Activated T-cell treated with anti-CD3 and anti-CD28 coated beads, Interleukin-2, amount 50 U/mL, for 72 hours (primary cell): ENCODE measurements around the gene BCR. TPM values are rescaled to one million over a fixed set of nuclear protein-coding genes. Genes with fewer than 3 reads are reported as not detected.

ENCODE experiments used
- ATAC-seq, 2 donors: fragments of 150-1000 bp; cut with Tn5 transposase; replicated peaks in 1 of 2; 2 replicates each; pipeline ENCODE4 v1.10.0; 2021; ENCODE audit warnings: moderate library complexity in 2 of 2, mild to moderate bottlenecking in 1 of 2
- DNase-seq, 2 donors: peaks; one replicate each; pipeline ENCODE4 v3.0.0; 2021 to 2022; ENCODE audit warnings: mixed read lengths in 1 of 2
- H3K27ac Mint-ChIP-seq: one replicate; pipeline ENCODE4 v1.8.0; 2022; ENCODE audit warnings: mild to moderate bottlenecking, moderate library complexity, mixed read lengths
- H3K27me3 Mint-ChIP-seq: one replicate; pipeline ENCODE4 v1.8.0; 2022; ENCODE audit warnings: low read depth, mixed read lengths
- H3K36me3 Mint-ChIP-seq, 2 donors: one replicate each; pipeline ENCODE4 v1.8.0; 2022; ENCODE audit warnings: mixed read lengths in 2 of 2, mild to moderate bottlenecking in 1 of 2; ENCODE audit not compliant: insufficient read depth in 2 of 2
- H3K4me1 Mint-ChIP-seq: one replicate; pipeline ENCODE4 v1.8.0; 2022; ENCODE audit warnings: low read depth, mixed read lengths
- H3K4me3 Mint-ChIP-seq, 2 donors: one replicate each; pipeline ENCODE4 v1.8.0; 2022; ENCODE audit warnings: mild to moderate bottlenecking in 2 of 2, mixed read lengths in 2 of 2, moderate library complexity in 2 of 2
- H3K9me3 Mint-ChIP-seq, 2 donors: one replicate each; pipeline ENCODE4 v1.8.0; 2022; ENCODE audit warnings: mixed read lengths in 2 of 2
- total RNA-seq, 2 donors: library from RNA; stranded (reverse); gene quantifications; one replicate each; pipeline ENCODE4 v1.2.3, GENCODE V29; 2022

Gene BCR
- total RNA-seq, 2 donors from 2014 or later, result 40.3 to 50.0 TPM

- DNase-seq (no peak), ATAC-seq (no peak)
- Mint-ChIP-seq H3K4me1 (peaks cover 56% of the 10 kb centered on the region), H3K4me3 (no peak overlapping the region), H3K27ac (no peak overlapping the region), H3K9me3 (peaks cover 6 to 7% of the 10 kb centered on the region in 2 donors), H3K36me3 (peaks cover 18 to 23% of the 10 kb centered on the region in 2 donors), H3K27me3 (no peaks in the 10 kb centered on the region)
Observed at GRCh38 chr22:23231471-23232093, 51.3 kb downstream of the BCR start.

GRCh38 chr22:23232094-23232905 lies 52.0 kb downstream of the BCR start:
- H3K27ac Mint-ChIP-seq, result no peak overlapping the region
- ATAC-seq (no peak), DNase-seq (no peak)
- H3K4me3 Mint-ChIP-seq, result no peak overlapping the region
- peaks cover 5 to 7% of the 10 kb centered on the region in 2 donors for H3K9me3 Mint-ChIP-seq
- no peaks in the 10 kb centered on the region for H3K27me3 Mint-ChIP-seq
- peaks cover 56% of the 10 kb centered on the region for H3K4me1 Mint-ChIP-seq
- peaks cover 16 to 18% of the 10 kb centered on the region in 2 donors for H3K36me3 Mint-ChIP-seq

GRCh38 chr22:23233084-23233531 lies 52.8 kb downstream of the BCR start:
- Mint-ChIP-seq H3K27ac (no peak overlapping the region), H3K36me3 (peaks cover 12 to 15% of the 10 kb centered on the region in 2 donors), H3K4me1 (peaks cover 63% of the 10 kb centered on the region), H3K27me3 (no peaks in the 10 kb centered on the region), H3K9me3 (peaks cover 4 to 7% of the 10 kb centered on the region in 2 donors), H3K4me3 (peak overlapping the region; percentile 6 to 16)
- ATAC-seq, result no peak
- no peak for DNase-seq

GRCh38 chr22:23233752-23234408 lies 53.6 kb downstream of the BCR start:
- Mint-ChIP-seq H3K27me3 (no peaks in the 10 kb centered on the region), H3K9me3 (peaks cover 1 to 4% of the 10 kb centered on the region in 2 donors), H3K36me3 (peaks cover 8 to 10% of the 10 kb centered on the region in 2 donors), H3K4me3 (peak overlapping the region; percentile 45 to 60), H3K4me1 (peaks cover 68% of the 10 kb centered on the region), H3K27ac (peak overlapping the region; percentile 0)
- ATAC-seq (peak; percentile 93 to 96), DNase-seq (peak; percentile 83 to 90)

- H3K36me3 Mint-ChIP-seq, result peaks cover 4 to 8% of the 10 kb centered on the region in 2 donors
Observed at GRCh38 chr22:23234409-23235161, 54.3 kb downstream of the BCR start.

GRCh38 chr22:23235425-23235824 lies 55.1 kb downstream of the BCR start:
- no peak overlapping the region for H3K27ac Mint-ChIP-seq

More at GRCh38 chr22:23234409-23235161, 54.3 kb downstream of the BCR start:
- peaks cover 68% of the 10 kb centered on the region for H3K4me1 Mint-ChIP-seq
- no peaks in the 10 kb centered on the region for H3K9me3 Mint-ChIP-seq
- no peak for ATAC-seq
- H3K27me3 Mint-ChIP-seq, result no peaks in the 10 kb centered on the region
- no peak for DNase-seq
- H3K27ac Mint-ChIP-seq, result peak overlapping the region; percentile 0
- peak overlapping the region; percentile 45 to 60 for H3K4me3 Mint-ChIP-seq

GRCh38 chr22:23236026-23236425 lies 55.7 kb downstream of the BCR start:
- ATAC-seq, result no peak
- Mint-ChIP-seq H3K9me3 (no peaks in the 10 kb centered on the region), H3K27me3 (no peaks in the 10 kb centered on the region), H3K27ac (no peak overlapping the region), H3K4me1 (peaks cover 75% of the 10 kb centered on the region), H3K36me3 (peaks cover 4 to 8% of the 10 kb centered on the region in 2 donors), H3K4me3 (no peak overlapping the region)
- DNase-seq, result no peak

More at GRCh38 chr22:23235425-23235824, 55.1 kb downstream of the BCR start:
- no peak for DNase-seq
- Mint-ChIP-seq H3K36me3 (peaks cover 2 to 8% of the 10 kb centered on the region in 2 donors), H3K4me3 (no peak overlapping the region), H3K9me3 (no peaks in the 10 kb centered on the region), H3K27me3 (no peaks in the 10 kb centered on the region), H3K4me1 (peaks cover 69% of the 10 kb centered on the region)
- ATAC-seq, result no peak

- no peak for DNase-seq
- Mint-ChIP-seq H3K4me3 (no peak overlapping the region), H3K9me3 (no peaks in the 10 kb centered on the region), H3K27ac (no peak overlapping the region), H3K36me3 (peaks cover 4 to 8% of the 10 kb centered on the region in 2 donors), H3K4me1 (peaks cover 79% of the 10 kb centered on the region), H3K27me3 (no peaks in the 10 kb centered on the region)
- no peak for ATAC-seq
Observed at GRCh38 chr22:23236440-23237184, 56.3 kb downstream of the BCR start.

- peaks cover 4 to 8% of the 10 kb centered on the region in 2 donors for H3K36me3 Mint-ChIP-seq
- ATAC-seq (no peak), DNase-seq (no peak)
- H3K9me3 Mint-ChIP-seq, result no peaks in the 10 kb centered on the region
- H3K27ac Mint-ChIP-seq, result peak overlapping the region; percentile 84
- peak overlapping the region; percentile 56 to 66 for H3K4me3 Mint-ChIP-seq
- no peaks in the 10 kb centered on the region for H3K27me3 Mint-ChIP-seq
- H3K4me1 Mint-ChIP-seq, result peaks cover 80% of the 10 kb centered on the region
Observed at GRCh38 chr22:23237201-23237798, 57.0 kb downstream of the BCR start.

GRCh38 chr22:23237841-23238240 lies 57.5 kb downstream of the BCR start:
- ATAC-seq, result no peak
- Mint-ChIP-seq H3K27me3 (no peaks in the 10 kb centered on the region), H3K4me1 (peaks cover 81% of the 10 kb centered on the region), H3K4me3 (peak overlapping the region; percentile 56 to 66), H3K27ac (peak overlapping the region; percentile 84), H3K9me3 (no peaks in the 10 kb centered on the region), H3K36me3 (peaks cover 4 to 8% of the 10 kb centered on the region in 2 donors)
- peak; percentile 37 to 44 for DNase-seq

- Mint-ChIP-seq H3K4me3 (no peak overlapping the region), H3K36me3 (peaks cover 4 to 8% of the 10 kb centered on the region in 2 donors), H3K27me3 (no peaks in the 10 kb centered on the region), H3K4me1 (peaks cover 81% of the 10 kb centered on the region), H3K27ac (no peak overlapping the region), H3K9me3 (no peaks in the 10 kb centered on the region)
- DNase-seq (no peak), ATAC-seq (no peak)
Observed at GRCh38 chr22:23238707-23239106, 58.4 kb downstream of the BCR start.

GRCh38 chr22:23239429-23239828 lies 59.1 kb downstream of the BCR start:
- Mint-ChIP-seq H3K4me1 (peaks cover 81% of the 10 kb centered on the region), H3K9me3 (no peaks in the 10 kb centered on the region), H3K27ac (no peak overlapping the region), H3K36me3 (peaks cover 4 to 8% of the 10 kb centered on the region in 2 donors), H3K27me3 (no peaks in the 10 kb centered on the region), H3K4me3 (no peak overlapping the region)
- DNase-seq (no peak), ATAC-seq (no peak)
